ENCODE measurements around the gene GRAMD4. TPM values are rescaled to one million over a fixed set of nuclear protein-coding genes. Genes with fewer than 3 reads are reported as not detected.
A peak's percentile ranks its signal among the peaks of the same experiment; 100 is the strongest.

Gene GRAMD4
- total RNA-seq, 1 donor from 2014 or later: 45.6 TPM

GRCh38 chr22:46587061-46587460 is 33.1 kb upstream of the GRAMD4 start:
- H3K4me1 Mint-ChIP-seq: peaks cover 86% of the 10 kb centered on the region
- H3K9me3 Mint-ChIP-seq: no peaks in the 10 kb centered on the region
- CTCF ChIA-PET: interaction anchor here (2.7 kb wide), 1 partner anchor 24 kb away, joined by 14 read pairs; no protein-coding TSS in a partner anchor
- TF ChIP-seq CTCF (IDR thresholded peaks at IDR 0.05): no peak
- peak overlapping the region; percentile 85 for H3K4me3 Mint-ChIP-seq
- POLR2A ChIA-PET: interaction anchor here (0.6 to 4.3 kb wide), 18 partner anchors 10 to 967 kb away, joined by 3 to 44 read pairs (median 5); partner anchors contain the start of gene TBC1D22A
- DNase-seq (no peak), ATAC-seq (ENCODE audit: low read depth) (peak; percentile 57)
- peak overlapping the region; percentile 98 for H3K27ac Mint-ChIP-seq
- no peaks in the 10 kb centered on the region for H3K27me3 Mint-ChIP-seq
- intact Hi-C loops (cut with micrococcal nuclease): loop anchor here (1.0 to 2.0 kb wide), 10 partner anchors 8 to 438 kb away; partner anchors contain the start of gene TBC1D22A
- H3K36me3 Mint-ChIP-seq (ENCODE audit: low read depth): no peaks in the 10 kb centered on the region

- peaks cover 86% of the 10 kb centered on the region for H3K4me1 Mint-ChIP-seq
- no peaks in the 10 kb centered on the region for H3K36me3 Mint-ChIP-seq (ENCODE audit: low read depth)
- intact Hi-C loops (cut with micrococcal nuclease): loop anchor here (1.0 to 2.0 kb wide), 10 partner anchors 8 to 438 kb away; partner anchors contain the start of gene TBC1D22A
- POLR2A ChIA-PET: interaction anchor here (0.6 to 4.3 kb wide), 20 partner anchors 9 to 968 kb away, joined by 3 to 44 read pairs (median 4); partner anchors contain the start of genes TBC1D22A and TRMU
- H3K27ac Mint-ChIP-seq: peak overlapping the region; percentile 98
- no peaks in the 10 kb centered on the region for H3K9me3 Mint-ChIP-seq
- TF ChIP-seq CTCF (IDR thresholded peaks at IDR 0.05): no peak
- CTCF ChIA-PET: interaction anchor here (2.7 kb wide), 2 partner anchors 24 kb away, joined by 11 to 14 read pairs; no protein-coding TSS in a partner anchor
- ATAC-seq (ENCODE audit: low read depth) (peak; percentile 81), DNase-seq (peak; percentile 77)
- no peaks in the 10 kb centered on the region for H3K27me3 Mint-ChIP-seq
- H3K4me3 Mint-ChIP-seq: peak overlapping the region; percentile 85
These were observed 32.5 kb upstream of the GRAMD4 start for GRCh38 chr22:46587492-46588278.

GRCh38 chr22:46588279-46589140 is 31.7 kb upstream of the GRAMD4 start:
- no peaks in the 10 kb centered on the region for H3K36me3 Mint-ChIP-seq (ENCODE audit: low read depth)
- H3K27ac Mint-ChIP-seq: peak overlapping the region; percentile 98
- peak overlapping the region; percentile 85 for H3K4me3 Mint-ChIP-seq
- POLR2A ChIA-PET: interaction anchor here (0.6 to 4.3 kb wide), 17 partner anchors 8 to 253 kb away, joined by 3 to 44 read pairs (median 7); partner anchors contain the start of genes TBC1D22A and TRMU
- no peak for ATAC-seq (ENCODE audit: low read depth)
- CTCF ChIA-PET: interaction anchor here (2.7 kb wide), 1 partner anchor 25 kb away, joined by 11 read pairs; no protein-coding TSS in a partner anchor
- intact Hi-C loops (cut with micrococcal nuclease): no loop called here
- no peaks in the 10 kb centered on the region for H3K27me3 Mint-ChIP-seq
- no peak for DNase-seq
- H3K9me3 Mint-ChIP-seq: no peaks in the 10 kb centered on the region
- TF ChIP-seq CTCF (IDR thresholded peaks at IDR 0.05): no peak
- H3K4me1 Mint-ChIP-seq: peaks cover 86% of the 10 kb centered on the region

- TF ChIP-seq CTCF (IDR thresholded peaks at IDR 0.05): no peak
- H3K4me3 Mint-ChIP-seq: no peak overlapping the region
- H3K27ac Mint-ChIP-seq: peak overlapping the region; percentile 98
- no peaks in the 10 kb centered on the region for H3K9me3 Mint-ChIP-seq
- ATAC-seq (ENCODE audit: low read depth) (no peak), DNase-seq (no peak)
- CTCF ChIA-PET: interaction anchor here (2.7 kb wide), 1 partner anchor 26 kb away, joined by 11 read pairs; no protein-coding TSS in a partner anchor
- POLR2A ChIA-PET: interaction anchor here (0.6 to 4.3 kb wide), 9 partner anchors 12 to 214 kb away, joined by 3 to 44 read pairs (median 10); partner anchors contain the start of gene TBC1D22A
- H3K27me3 Mint-ChIP-seq: no peaks in the 10 kb centered on the region
- intact Hi-C loops (cut with micrococcal nuclease): no loop called here
- peaks cover 83% of the 10 kb centered on the region for H3K4me1 Mint-ChIP-seq
- H3K36me3 Mint-ChIP-seq (ENCODE audit: low read depth): no peaks in the 10 kb centered on the region
These were observed 30.9 kb upstream of the GRAMD4 start for GRCh38 chr22:46589141-46589748.
